Measurements from ENCODE around the gene AGRN. TPM values are rescaled to one million over a fixed set of nuclear protein-coding genes. Genes with fewer than 3 reads are reported as not detected.
A peak's percentile ranks its signal among the peaks of the same experiment; 100 is the strongest.

The AGRN gene
- total RNA-seq, 1 donor from 2014 or later = 34.1 TPM

- TF ChIP-seq EZH2phosphoT487 (IDR thresholded peaks at IDR 0.05) = no peak
- TF ChIP-seq, protein P1, sequence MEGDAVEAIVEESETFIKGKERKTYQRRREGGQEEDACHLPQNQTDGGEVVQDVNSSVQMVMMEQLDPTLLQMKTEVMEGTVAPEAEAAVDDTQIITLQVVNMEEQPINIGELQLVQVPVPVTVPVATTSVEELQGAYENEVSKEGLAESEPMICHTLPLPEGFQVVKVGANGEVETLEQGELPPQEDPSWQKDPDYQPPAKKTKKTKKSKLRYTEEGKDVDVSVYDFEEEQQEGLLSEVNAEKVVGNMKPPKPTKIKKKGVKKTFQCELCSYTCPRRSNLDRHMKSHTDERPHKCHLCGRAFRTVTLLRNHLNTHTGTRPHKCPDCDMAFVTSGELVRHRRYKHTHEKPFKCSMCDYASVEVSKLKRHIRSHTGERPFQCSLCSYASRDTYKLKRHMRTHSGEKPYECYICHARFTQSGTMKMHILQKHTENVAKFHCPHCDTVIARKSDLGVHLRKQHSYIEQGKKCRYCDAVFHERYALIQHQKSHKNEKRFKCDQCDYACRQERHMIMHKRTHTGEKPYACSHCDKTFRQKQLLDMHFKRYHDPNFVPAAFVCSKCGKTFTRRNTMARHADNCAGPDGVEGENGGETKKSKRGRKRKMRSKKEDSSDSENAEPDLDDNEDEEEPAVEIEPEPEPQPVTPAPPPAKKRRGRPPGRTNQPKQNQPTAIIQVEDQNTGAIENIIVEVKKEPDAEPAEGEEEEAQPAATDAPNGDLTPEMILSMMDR (IDR thresholded peaks at IDR 0.05) = no peak
- TF ChIP-seq EZH2 (IDR thresholded peaks at IDR 0.05) = no peak
- no peaks in the 10 kb centered on the region for H3K9me3 Mint-ChIP-seq
- Histone ChIP-seq H3K4me1 (peaks cover 22% of the 10 kb centered on the region), H3K36me3 (no peaks in the 10 kb centered on the region), H3K79me2 (ENCODE audit: low read depth) (peaks cover 8% of the 10 kb centered on the region), H3K4me2 (no peak overlapping the region), H4K20me1 (ENCODE audit: low read depth) (peaks cover 87% of the 10 kb centered on the region), H3K27ac (no peak overlapping the region), H3K27me3 (peaks cover 42% of the 10 kb centered on the region), H2AFZ (replicated peaks) (no peak overlapping the region), H3K4me3 (no peak overlapping the region), H3K9me3 (ENCODE audit: low read depth) (no peaks in the 10 kb centered on the region), H3F3A (ENCODE audit: low read depth) (peaks cover 19% of the 10 kb centered on the region), H3K9ac (no peak overlapping the region)
- H3K4me3 Mint-ChIP-seq = no peak overlapping the region
- DNase-seq (ENCODE audit: low spot score) = no peak
- peaks cover 18% of the 10 kb centered on the region for H3K27me3 Mint-ChIP-seq (ENCODE audit: insufficient read depth, low read depth)
- peaks cover 5% of the 10 kb centered on the region for H3K4me1 Mint-ChIP-seq
- H3K36me3 Mint-ChIP-seq = peaks cover 6% of the 10 kb centered on the region
- H3K27ac Mint-ChIP-seq = no peak overlapping the region
These were observed 17.7 kb downstream of the AGRN start for GRCh38 chr1:1037366-1038327.

GRCh38 chr1:1038694-1039093 is 18.8 kb downstream of the AGRN start:
- H3K4me3 ChIP-seq = no peak overlapping the region
- Mint-ChIP-seq H3K36me3 (peaks cover 9% of the 10 kb centered on the region), H3K9me3 (no peaks in the 10 kb centered on the region), H3K4me3 (no peak overlapping the region), H3K27me3 (ENCODE audit: insufficient read depth, low read depth) (peaks cover 18% of the 10 kb centered on the region), H3K4me1 (peaks cover 5% of the 10 kb centered on the region), H3K27ac (no peak overlapping the region)
- peaks cover 18% of the 10 kb centered on the region for H3F3A ChIP-seq (ENCODE audit: low read depth)
- peaks cover 41% of the 10 kb centered on the region for H3K27me3 ChIP-seq
- H3K36me3 ChIP-seq = no peaks in the 10 kb centered on the region
- H3K79me2 ChIP-seq (ENCODE audit: low read depth) = peaks cover 8% of the 10 kb centered on the region
- H3K9ac ChIP-seq = no peak overlapping the region
- peaks cover 22% of the 10 kb centered on the region for H3K4me1 ChIP-seq
- no peak for TF ChIP-seq EZH2 (IDR thresholded peaks at IDR 0.05)
- no peak for TF ChIP-seq EZH2phosphoT487 (IDR thresholded peaks at IDR 0.05)
- TF ChIP-seq, protein P1 (IDR thresholded peaks at IDR 0.05) = no peak
- no peaks in the 10 kb centered on the region for H3K9me3 ChIP-seq (ENCODE audit: low read depth)
- no peak for DNase-seq (ENCODE audit: low spot score)
- peaks cover 92% of the 10 kb centered on the region for H4K20me1 ChIP-seq (ENCODE audit: low read depth)
- H2AFZ ChIP-seq (replicated peaks) = no peak overlapping the region
- H3K27ac ChIP-seq = no peak overlapping the region
- H3K4me2 ChIP-seq = no peak overlapping the region

DNA sequence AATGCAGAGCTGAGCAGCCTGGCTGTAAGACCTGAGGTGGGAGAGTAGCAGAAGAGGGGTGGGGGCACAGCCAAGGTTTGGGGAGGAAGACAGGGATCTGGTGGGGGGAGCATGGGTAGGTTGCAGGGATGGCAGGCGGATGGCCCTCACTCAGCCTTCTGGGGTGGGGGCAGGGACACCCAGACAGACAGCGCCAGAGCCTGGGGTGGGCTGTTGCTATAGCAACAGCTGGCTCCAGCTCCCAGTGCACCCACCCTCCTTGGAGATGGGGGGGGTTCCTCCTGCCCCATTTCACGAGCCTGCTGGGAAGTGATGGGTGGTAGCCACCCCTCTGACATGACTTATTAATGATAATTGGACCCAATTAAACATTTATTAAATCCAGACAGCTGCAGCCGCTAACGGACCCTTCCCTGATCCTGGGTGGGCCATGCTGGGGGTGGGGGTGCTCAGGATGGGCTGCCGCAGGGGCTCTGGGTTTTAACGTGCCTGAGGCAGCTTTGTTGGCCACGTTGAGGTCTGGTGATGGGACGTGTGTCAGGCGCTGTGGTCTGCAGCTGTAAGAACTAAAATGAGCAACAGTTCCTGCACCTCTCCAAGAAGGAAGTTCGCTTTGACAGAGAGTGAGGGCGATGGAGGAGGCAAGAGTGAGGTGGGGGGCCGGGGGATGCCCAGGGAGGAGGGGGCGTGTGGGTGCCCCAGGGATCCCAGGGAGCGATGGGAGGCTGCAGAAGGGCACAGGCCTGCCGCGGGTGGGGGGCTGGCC is 19.4 kb downstream of the AGRN start:
- Histone ChIP-seq H4K20me1 (ENCODE audit: low read depth) (peaks cover 86% of the 10 kb centered on the region), H3K9ac (no peak overlapping the region), H3K4me2 (peak overlapping the region; percentile 99), H3K4me3 (peak overlapping the region; percentile 52), H3K36me3 (no peaks in the 10 kb centered on the region), H2AFZ (replicated peaks) (no peak overlapping the region), H3K79me2 (ENCODE audit: low read depth) (peaks cover 5% of the 10 kb centered on the region), H3F3A (ENCODE audit: low read depth) (peaks cover 17% of the 10 kb centered on the region), H3K9me3 (ENCODE audit: low read depth) (no peaks in the 10 kb centered on the region), H3K27ac (no peak overlapping the region), H3K27me3 (peaks cover 35% of the 10 kb centered on the region), H3K4me1 (peaks cover 20% of the 10 kb centered on the region)
- TF ChIP-seq, protein P1 (IDR thresholded peaks at IDR 0.05) = no peak
- TF ChIP-seq EZH2phosphoT487 (IDR thresholded peaks at IDR 0.05) (no peak), EZH2 (IDR thresholded peaks at IDR 0.05) (no peak)
- DNase-seq (ENCODE audit: low spot score) = no peak
- peaks cover 18% of the 10 kb centered on the region for H3K27me3 Mint-ChIP-seq (ENCODE audit: insufficient read depth, low read depth)
- H3K27ac Mint-ChIP-seq = no peak overlapping the region
- peaks cover 9% of the 10 kb centered on the region for H3K36me3 Mint-ChIP-seq
- no peaks in the 10 kb centered on the region for H3K9me3 Mint-ChIP-seq
- peaks cover 5% of the 10 kb centered on the region for H3K4me1 Mint-ChIP-seq
- peak overlapping the region; percentile 71 for H3K4me3 Mint-ChIP-seq
